HG03159 (cell line): ENCODE measurements around the gene F2.
"Not testable (repeated sequence)": the region's sequence is repeated elsewhere in the genome, so short reads cannot be mapped to it uniquely, and the experiment has no call there.

Experiments used
- ATAC-seq: cut with Tn5 transposase; IDR thresholded peaks from one replicate; pipeline ENCODE4 v1.9.1; 2021; ENCODE audit warnings: mild to moderate bottlenecking, moderate library complexity; ENCODE audit not compliant: unreplicated experiment

The F2 gene

DNA sequence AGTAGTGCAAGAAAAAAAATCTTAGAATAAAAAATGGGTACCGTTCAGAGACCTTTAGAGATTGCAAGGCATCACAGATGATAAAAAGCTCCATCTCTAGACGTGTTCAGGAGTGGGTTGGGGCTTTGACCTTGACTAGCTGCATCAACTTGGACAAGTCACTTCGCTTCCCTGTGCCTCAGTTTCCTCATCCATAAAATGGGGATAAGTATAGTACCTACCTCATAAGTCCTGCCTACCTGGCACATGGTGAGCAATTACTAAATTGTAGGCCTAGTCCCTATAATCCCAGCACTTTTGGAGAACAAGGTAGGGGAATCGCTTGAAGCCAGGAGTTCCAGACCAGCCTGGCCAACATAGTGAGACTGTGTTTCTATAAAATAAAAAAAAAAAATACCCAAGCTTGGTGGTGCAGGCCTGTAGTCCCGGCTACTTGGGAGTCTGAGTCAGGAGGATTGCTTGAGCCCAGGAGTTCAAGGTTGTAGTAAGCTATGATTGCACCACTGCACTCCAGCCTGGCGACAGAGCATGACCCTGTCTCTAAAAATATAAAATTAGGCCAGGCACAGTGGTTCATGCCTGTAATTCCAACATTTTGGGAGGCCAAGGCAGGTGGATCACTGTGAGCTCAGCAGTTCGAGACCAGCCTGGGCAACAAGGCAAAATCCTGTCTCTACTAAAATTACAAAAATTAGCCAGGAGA lies 6.0 kb upstream of the F2 start:
- ATAC-seq: no peak

GRCh38 chr11:46717825-46718154 lies 1.2 kb upstream of the F2 start:
- not testable (repeated sequence) for ATAC-seq

- no peak for ATAC-seq
Observed at GRCh38 chr11:46718155-46719019, 626 bp upstream of the F2 start.

GRCh38 chr11:46719543-46720218 lies 668 bp downstream of the F2 start:
- no peak for ATAC-seq

GRCh38 chr11:46721286-46721685 lies 2.3 kb downstream of the F2 start:
- no peak for ATAC-seq

DNA sequence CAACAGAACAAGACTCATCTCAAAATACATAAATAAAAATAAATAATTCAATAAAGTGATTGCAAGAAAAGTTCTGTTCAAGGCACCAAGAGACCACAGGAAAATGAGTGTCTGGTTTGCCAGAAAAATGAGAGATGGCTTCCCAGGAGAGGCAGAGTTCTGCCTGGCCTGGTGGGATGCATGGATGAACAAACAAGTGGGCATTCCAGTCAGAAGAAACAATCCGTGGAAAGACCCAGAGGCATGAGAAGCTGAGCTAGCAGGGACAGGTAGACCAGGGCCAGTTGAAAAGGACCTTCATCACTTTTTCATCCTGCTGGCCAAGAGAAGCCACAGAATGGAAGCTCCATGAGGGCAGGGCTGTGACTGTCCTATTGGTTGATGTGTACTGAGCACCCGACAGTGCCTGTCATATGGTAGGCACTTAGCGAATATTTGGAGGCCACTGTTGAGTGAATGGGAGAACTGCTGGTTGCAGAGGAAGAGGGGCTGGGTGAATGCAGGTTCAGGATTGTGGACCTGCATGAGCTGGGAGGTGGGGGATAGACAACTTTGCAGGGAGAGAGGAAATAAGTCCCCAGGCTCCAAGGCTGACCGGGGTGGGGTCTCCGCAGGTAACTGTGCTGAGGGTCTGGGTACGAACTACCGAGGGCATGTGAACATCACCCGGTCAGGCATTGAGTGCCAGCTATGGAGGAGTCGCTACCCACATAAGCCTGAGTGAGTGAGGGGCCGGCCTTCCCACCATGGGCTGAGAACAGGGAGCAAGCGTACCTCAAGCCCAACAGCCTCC lies 3.7 kb downstream of the F2 start:
- no peak for ATAC-seq

DNA sequence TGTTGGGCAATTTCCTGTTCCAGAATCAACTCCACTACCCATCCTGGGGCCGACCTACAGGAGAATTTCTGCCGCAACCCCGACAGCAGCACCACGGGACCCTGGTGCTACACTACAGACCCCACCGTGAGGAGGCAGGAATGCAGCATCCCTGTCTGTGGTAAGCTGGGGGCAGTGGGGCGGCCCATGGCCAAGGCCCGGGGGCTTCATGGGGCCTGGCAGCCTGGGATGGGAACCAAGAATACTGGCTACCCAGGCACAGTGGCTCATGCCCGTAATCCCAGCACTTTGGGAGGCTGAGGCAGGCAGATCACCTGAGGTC lies 4.3 kb downstream of the F2 start:
- no peak for ATAC-seq

DNA sequence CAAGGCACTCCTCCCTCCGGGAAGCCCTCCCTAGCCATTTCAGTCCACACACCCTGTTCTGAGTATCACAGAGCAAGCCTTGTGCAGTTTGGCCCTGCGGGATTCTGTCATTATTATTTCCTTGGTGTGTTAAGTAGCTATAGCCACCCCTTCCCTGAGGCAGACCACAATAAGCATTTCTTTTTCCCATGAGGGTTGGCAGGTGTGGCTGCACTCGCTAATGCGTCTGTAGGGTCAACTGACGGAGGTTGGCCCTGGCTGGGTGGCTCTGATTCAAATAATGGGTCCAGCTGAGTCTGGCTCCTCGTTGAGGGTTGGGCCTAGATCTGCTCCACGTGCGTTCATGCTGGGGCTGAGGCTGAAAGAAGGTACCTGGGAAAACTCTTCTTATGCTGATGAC lies 5.1 kb downstream of the F2 start:
- ATAC-seq: no peak

GRCh38 chr11:46725338-46726205 lies 6.6 kb downstream of the F2 start:
- no peak for ATAC-seq

- no peak for ATAC-seq
Observed at GRCh38 chr11:46726206-46726862, 7.3 kb downstream of the F2 start.

- ATAC-seq: no peak
Observed at GRCh38 chr11:46727952-46728658, 9.1 kb downstream of the F2 start.

- ATAC-seq: no peak
Observed at GRCh38 chr11:46728659-46729040, 9.6 kb downstream of the F2 start.

- ATAC-seq: no peak
Observed at GRCh38 chr11:46729110-46730027, 10.4 kb downstream of the F2 start.

GRCh38 chr11:46731545-46731944 lies 12.5 kb downstream of the F2 start:
- no peak for ATAC-seq

DNA sequence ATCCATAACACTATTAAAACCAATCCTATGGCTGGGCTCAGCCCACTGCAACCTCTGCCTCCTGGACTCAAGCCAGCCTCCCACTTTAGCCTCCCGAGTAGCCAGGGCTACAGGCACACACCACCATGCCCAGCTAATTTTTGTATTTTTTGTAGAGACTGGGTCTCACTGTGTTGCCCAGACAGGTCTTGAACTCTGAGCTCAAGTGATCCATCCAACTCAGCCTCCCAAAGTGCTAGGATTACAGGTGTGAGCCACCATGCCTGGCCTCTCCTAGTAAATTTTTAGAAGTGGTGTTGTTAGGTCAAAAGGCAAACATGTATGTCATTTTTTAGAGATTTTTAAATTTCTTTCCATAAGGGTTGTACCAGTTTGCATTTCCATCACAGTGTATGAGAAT lies 14.2 kb downstream of the F2 start:
- no peak for ATAC-seq

- no peak for ATAC-seq
Observed at GRCh38 chr11:46736146-46736545, 17.1 kb downstream of the F2 start.

- ATAC-seq: no peak
Observed at GRCh38 chr11:46736615-46737014, 17.6 kb downstream of the F2 start.

GRCh38 chr11:46737699-46738098 lies 18.7 kb downstream of the F2 start:
- no peak for ATAC-seq
